ENCODE data around the gene CTDSPL. TPM values are rescaled to one million over a fixed set of nuclear protein-coding genes. Genes with fewer than 3 reads are reported as not detected.

Gene CTDSPL
- polyA plus RNA-seq, 4 donors = 65.3 to 111 (median 106) TPM

DNA sequence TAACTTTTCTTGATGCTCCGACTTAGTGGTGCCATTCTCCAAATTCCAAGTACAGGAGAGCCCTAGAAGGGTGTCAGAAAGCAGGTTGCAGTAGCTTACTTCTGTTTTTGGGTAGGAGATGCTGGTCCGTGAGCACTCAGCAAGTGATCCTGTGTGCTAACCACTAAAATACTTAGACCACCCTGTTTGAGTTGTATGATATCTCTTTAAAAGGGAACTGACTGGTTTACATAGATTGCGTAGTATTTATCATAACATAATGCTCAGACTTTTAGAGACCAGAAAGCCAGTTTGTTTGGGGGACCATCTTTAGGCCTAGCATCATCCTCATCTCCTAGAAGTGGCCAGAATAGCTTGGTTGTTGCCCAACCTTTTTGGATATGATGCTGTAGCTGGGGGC, 26.7 kb downstream of the CTDSPL start:
- no peak for DNase-seq (ENCODE audit: low read depth in 4 of 4, low spot score in 3 of 4)

DNA sequence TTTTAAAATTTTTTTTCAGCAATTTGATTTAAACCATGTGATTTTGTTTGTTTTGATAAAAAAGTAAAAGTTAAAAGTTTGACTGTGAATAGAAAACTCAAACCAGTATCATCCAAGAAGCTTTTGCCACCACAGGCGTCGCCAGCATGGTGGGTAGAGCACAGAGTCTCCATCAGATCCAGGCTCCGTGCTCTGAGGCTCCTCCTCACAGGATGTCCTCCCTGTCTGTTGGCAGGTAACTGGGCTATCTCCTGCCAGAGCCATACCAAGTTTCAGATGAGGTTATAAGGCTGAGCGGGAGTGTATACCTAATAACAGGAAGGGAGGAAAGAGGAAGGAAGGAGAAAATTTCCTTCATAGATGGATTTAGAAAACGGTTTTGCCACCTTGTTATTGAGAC, 28.8 kb downstream of the CTDSPL start:
- DNase-seq (ENCODE audit: low read depth in 4 of 4, low spot score in 3 of 4) = no peak

DNA sequence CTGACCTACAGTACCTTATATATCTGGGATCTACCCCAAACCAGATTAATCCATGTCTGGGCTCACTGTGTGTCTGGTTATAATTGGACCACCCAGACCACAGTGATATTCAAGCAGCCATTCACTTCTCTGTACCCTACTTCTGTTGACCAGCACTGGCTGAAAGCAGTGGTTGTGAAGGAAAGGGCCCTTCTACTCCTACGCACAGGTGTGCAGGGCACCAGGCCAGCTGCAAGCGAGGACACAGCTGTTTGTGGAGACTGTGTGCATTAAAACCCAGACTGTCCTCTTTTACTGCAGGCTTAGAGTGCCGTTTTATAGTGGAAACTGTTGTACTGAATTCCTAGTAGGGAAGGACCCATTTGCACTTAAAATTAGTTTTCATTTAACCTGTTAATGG, 29.5 kb downstream of the CTDSPL start:
- no peak for DNase-seq (ENCODE audit: low read depth in 4 of 4, low spot score in 3 of 4)

DNA sequence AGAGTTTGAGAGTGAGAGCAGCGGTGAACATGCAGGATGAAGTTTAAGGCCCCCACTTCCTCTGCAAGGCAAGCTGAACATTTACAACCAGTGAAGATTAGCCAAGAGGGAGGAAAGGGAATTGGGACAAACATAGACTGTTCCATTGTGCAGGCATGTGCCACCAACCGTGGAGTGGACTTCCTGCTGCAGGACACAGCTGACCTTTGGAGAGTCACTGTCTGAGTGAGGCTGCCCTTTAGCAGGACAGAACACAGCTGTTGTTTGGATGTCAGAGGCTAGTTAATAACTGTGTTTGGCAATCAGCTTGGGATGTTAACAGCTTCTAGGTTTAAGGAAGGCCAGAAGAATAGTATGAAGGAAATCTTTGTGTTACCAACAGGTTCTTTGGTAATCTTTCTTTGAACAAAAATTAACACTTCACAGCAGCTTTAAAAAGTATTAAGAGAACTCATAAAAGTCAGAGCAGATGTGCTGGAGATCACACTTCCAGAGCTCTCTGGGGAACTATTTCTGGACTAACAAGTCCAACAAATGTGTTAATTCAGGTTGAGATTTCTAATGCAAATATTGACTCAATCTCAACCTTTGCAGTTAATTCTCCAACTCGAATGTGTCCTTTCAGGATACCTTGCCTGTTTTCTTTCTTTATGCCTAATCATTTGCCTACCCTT, 31.4 kb downstream of the CTDSPL start:
- peak in 2 of 4 donors; percentile 48 to 58 for DNase-seq (ENCODE audit: low read depth in 4 of 4, low spot score in 3 of 4)

DNA sequence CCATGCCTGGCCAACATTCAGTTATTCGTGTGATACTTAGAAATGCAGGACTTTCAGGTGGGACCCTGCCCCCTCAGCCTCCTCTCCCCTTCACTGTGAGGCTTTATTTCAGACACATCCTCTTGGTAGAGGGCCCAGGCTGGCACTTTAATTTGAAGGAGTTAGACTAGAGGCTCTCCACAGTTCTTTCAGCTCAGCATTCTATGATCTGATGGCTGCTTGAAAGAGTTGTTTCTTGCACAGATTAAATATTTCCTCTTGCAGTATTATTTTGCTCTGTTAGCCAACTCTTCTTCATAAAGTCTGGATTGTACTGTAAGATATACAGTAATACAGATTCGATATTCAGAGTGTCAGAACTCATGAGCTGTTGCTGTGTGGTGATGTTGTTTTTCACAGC, 35.1 kb downstream of the CTDSPL start:
- DNase-seq (ENCODE audit: low read depth in 4 of 4, low spot score in 3 of 4) = no peak

DNA sequence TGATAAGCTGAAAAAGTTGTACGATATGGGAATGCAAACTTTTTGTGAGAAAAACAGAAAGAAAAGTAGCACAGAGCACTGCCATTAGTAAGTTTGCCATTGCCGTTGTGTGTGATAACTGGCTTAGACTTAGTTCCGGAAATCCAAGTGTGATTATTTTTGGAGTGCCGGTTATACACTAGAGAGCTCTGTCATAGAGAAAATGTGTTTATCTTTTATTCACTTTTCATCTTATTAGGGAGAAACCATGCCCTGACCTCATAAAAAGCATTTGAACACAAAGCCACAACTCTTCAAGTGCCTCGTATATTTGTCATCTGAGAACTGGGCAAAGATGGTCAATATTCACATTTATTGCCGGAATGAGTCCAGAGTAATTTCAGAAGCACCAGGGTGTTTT, 36.1 kb downstream of the CTDSPL start:
- DNase-seq (ENCODE audit: low read depth in 4 of 4, low spot score in 3 of 4) = no peak

DNA sequence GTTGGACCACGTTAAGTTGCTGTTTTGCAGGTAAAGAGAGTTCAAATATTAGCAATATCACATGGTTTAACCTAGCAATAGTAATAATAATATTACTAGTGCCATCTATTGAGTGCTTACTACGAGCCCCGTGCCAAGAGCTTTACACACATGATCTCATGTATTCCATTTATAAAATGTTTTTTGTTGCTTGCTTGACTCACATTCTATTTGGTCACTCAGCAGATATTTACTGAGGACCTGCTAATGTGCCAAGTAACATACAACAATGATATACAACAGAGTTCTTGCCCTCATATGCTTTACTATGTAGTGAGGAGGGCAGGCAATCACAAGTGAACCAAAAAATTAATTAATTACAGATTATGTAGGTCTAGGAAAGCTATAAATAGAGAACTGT, 36.7 kb downstream of the CTDSPL start:
- no peak for DNase-seq (ENCODE audit: low read depth in 4 of 4, low spot score in 3 of 4)

DNA sequence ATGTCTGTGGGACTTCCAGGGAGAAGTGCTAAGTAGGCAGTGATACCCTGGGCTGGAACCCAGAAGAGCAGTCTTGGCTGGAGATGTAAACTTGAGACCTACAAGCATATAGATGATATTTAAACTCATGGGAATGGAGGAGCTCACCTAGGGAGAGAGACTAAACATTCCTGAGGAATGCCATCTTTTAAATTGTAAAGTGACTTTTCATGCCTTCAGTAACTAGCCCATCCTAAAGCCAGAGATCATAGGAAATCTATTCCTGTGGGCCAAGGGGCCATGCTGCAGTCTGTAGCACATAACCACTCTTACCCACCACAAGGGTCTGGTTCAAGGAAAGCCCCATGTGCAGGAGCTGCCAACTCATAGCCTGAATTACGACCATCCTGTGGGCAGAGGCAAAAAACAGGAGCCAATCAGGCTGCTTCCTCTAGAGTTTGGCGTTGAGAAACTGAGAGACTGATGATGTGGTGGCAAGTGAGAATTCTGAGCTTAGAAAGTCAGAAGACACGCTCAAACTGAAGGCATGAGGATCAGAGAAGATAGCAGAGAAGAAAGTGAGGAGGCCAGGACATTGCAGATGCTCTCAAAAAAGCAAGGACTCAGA, 37.5 kb downstream of the CTDSPL start:
- DNase-seq (ENCODE audit: low read depth in 4 of 4, low spot score in 3 of 4) = no peak

DNA sequence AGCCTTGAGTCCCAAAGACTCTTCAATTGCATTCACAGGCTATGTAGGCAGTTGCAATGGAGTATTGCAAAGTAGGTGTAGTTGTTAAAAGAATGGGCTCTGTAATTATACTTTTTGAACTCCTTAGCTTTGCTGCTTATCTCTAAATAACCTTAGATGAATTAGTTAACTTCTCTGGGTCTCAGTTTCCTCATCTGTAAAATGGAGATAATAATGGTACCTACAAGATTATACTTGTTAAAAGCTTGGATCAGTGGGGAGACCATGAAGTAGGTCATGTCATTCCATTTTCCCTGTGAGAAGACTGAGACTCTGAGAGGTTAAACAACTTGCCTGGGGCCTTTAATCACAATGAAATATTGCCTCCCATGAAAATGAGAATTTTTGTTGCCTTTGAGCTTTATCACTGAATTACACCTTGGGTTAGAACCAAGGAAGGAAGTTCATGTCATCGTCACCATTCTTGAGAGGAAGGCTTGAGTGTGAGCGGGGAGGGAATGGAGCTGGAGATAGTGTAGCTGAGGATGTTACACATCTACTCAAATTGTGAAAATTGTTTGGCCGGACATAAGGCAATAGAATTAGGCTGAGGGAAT, 38.1 kb downstream of the CTDSPL start:
- DNase-seq (ENCODE audit: low read depth in 4 of 4, low spot score in 3 of 4) = no peak

DNA sequence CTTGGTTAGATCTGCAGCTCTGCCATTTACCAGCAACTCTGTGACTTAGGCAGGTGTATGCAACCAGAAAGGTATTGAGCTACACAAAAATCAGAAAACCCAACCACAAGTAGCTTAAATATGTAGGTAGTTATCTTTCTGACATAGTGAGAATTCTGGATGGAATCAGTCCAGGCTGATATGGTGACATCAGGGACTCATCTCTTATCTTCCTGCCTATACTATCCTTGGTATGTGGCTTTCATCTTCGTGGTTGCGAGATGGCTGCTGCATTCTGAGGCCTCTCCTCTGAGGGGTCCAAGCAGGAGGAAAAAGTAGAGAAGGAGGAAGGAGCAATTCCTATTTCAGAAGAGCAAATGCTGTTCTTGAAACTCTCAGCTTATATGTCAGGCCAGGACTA, 40.0 kb downstream of the CTDSPL start:
- DNase-seq (ENCODE audit: low read depth in 4 of 4, low spot score in 3 of 4) = no peak

DNA sequence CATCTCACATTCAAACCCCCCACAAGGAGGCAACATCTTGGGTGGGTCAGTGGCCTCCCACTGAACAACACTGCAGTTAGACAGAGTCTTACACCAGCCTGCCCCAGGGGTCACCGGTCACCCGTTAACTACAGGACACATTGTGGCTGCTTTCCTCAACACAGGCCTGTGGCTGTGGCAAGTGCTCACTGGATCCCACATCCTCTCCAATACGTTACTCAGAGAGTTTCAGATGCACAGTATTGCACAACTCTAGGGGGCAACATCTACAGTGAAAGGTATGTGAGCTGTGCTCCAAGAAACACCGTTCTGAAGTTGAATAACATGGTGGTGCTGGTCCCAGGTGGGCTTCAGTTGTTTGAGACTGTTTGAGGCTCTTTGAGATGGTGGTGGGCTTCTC, 41.0 kb downstream of the CTDSPL start:
- DNase-seq (ENCODE audit: low read depth in 4 of 4, low spot score in 3 of 4) = no peak

DNA sequence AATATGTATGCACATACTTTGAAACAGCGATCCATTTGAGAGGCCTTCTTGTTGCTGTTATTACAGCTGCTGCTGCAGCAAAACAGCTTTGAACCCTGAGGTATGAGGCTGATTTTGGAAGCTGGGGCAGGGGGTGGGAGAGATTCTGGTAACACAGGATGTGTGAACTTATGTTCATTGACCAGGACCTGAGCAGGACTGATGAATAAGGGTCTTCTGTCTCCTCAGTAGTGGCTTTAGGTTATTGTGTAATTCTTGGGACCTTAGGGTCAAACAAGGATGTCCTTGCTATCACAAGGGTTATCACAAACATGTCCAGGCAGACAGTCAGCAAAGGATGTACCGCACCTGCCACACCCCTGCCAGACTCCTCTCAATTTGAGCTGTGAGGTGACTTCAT, 41.6 kb downstream of the CTDSPL start:
- DNase-seq (ENCODE audit: low read depth in 4 of 4, low spot score in 3 of 4) = no peak

DNA sequence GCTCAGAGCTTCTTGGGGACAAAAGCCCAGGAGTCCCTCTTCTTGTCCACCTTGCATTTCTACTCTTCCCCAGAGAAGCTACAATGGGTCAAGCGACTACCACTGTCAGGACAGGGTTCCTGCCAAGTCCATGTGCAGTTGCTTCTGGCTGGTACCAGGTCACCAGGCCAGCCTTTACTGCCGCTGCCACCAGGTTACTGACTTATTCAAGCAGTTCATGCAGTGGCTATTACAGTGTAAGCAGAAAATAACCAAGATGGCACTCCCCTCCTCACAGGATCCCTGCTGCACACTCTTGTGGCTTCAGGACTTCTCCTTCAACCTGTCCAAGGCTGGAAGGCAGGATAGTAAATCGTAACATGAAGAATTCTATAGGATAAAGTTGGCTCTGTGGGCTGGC, 42.1 kb downstream of the CTDSPL start:
- DNase-seq (ENCODE audit: low read depth in 4 of 4, low spot score in 3 of 4) = no peak

DNA sequence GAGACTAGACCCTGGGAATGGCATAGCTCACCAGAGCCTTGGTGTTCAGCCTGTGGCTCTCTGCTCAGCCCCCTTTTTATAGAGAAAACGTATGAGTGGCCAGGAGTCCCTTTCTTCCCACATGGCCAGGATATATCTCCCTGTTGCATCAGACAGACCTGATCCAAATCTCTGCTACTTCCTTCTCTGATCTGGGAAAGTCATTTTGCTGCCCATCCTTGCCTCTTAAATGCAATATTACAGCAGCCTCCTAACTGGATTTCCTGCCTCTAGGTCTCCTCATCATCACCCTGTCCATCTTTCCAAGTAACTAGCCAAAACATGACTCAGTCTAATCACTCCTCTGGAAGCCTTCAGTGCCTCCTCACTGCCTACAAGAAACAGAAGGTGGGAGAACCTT, 42.9 kb downstream of the CTDSPL start:
- DNase-seq (ENCODE audit: low read depth in 4 of 4, low spot score in 3 of 4) = no peak

DNA sequence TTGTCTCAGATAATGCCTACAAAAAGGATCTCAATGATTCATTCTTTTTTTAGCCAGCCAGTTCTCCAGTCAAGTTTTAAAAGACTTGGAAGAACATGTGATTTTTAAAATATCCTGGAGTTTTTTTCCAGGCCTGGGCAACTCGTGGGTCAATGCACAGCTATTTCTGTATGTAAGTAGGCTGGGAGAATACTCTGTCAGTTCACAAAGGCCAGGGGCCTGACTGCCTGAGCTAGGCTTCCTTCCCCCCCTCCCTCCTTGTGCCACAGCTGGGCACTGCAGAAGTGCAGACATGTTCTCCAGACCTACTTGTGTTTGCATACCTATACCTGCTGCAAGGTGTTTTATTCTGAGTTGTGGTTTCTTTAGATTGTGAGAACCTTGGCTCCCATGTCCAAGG, 43.7 kb downstream of the CTDSPL start:
- DNase-seq (ENCODE audit: low read depth in 4 of 4, low spot score in 3 of 4) = no peak

DNA sequence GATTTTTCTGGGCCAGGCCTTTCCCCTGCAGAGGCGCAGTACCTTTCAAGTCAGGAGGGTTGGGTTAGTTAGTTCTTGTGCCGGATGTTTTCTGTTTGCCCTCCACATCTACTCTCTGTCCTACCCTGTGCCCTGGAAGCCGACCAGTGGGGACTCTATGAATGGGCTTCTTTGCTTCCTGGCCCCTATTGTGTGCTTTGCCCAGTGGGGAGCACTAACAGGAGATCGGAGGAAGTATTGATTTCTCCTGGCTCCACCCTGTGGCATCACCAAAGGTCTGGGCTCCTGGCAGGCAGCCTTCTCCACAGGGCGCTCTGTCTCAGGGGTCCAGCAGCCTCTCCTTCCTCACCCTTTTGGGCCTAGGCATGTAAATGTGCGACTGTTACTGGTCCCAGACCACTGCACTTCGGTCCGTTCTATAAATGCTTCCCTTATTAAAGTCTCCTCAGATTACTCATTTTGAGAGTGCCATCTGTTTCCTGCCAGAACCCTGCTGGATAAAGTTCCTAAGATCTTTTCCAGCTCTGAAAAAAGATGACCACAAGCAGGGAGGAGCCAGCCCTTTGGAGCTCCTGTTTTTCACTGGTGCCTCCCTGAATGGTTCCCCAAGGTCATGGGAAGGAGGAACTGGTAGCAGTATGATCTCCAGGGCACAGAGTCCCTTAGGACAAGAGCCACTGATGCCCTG, 44.5 kb downstream of the CTDSPL start:
- DNase-seq (ENCODE audit: low read depth in 4 of 4, low spot score in 3 of 4) = no peak

DNA sequence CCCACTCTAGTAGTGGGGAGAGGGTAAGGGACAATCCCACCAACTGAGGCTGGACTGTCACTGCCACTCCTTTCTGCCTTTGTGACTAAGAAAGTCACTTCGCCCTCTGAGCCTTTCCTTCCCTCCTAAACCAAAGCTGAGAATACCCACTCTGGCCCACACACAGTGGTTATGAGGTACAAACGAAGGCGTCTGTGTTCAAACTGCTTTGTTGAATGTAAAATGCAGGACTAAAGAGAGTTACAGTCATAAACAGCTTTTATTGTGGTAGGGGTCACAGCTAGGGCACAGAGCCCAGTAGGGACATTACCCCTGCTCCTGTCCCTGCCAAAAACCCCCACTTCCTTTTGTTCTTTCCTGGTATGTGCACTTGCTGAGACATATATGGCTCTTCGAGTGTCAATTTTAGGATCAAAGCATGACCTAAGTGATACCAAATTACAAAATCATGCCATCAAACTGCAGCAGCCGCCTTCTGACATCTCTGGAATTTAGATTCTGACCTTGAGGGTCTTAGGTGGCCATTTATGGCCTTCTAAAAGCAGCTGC, 45.1 kb downstream of the CTDSPL start:
- no peak for DNase-seq (ENCODE audit: low read depth in 4 of 4, low spot score in 3 of 4)

DNA sequence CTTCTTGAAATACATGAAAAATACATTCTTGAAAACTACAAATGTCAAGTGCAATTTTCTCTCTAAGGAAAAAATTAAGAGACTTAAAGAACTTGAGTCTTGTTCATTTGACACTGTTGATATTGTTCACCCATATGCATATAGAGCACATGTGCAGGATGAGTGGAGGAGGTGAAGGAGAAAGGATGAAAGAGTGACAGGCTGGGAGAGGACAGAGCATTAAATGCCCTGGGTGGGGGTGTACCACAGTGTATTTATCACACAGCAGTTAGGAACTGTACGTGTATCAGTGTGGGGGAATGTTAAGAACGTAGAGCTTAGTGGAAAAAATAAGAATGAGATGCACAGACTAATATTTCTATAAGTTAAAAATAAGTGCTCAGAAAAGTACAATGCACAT, 45.7 kb downstream of the CTDSPL start:
- DNase-seq (ENCODE audit: low read depth in 4 of 4, low spot score in 3 of 4) = no peak

DNA sequence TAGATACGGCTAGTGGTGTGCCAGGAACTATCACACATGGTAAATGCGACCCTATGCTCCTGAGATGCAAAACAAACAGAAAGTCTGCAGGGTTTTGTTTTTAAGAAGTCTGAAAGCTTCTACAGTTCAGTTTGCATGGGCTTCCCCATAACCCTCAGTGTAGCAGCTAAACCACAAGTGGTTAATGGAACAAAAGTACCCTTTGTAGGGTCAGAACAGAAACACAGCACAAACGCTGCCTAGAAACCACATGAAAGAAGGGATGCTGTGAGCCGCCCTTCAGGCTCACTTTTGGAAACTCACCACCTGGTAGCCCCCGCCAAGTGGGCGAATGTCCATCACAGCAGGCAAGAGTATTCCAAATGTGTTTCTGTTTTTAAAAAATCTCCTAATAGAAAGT, 46.2 kb downstream of the CTDSPL start:
- DNase-seq (ENCODE audit: low read depth in 4 of 4, low spot score in 3 of 4) = no peak

DNA sequence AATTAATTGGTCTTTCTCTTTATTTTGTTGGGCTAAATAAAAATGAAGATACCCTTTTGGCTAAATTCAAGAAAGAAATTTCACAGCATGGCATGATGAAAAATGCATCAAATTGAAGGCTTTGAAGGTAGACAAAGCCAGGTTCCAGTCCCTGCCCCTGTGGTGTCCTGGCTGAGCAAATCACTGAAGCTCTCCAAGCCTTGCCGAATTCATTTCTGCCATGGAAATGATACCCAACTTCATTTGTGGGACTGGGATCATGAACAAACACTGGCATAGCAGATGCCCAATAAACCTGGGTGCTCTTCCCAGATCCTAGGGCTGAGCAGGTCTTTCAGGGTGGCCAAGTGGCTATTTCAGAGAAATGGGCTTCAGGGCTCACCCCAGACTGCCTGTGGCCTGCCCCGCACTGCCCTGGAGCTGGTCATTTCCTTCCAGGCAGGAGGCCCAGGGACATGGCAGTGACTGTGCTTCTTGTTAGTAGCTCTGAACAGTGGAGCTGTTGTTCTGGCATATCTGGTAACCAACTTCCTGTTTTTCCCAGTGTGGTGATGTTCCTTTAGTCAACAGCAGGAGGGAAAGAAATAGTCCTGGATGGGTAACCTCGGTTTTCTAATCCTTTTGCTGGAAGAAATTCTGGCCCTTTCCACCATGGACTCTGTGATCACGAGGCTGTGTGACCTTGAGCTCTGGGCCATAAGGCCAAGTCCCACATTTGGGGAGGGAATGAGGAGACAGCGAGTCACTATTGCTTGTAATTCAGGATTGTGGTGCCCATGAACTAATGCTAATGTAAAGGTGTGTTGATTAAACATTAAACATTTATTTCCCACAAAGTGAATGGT, 47.6 kb downstream of the CTDSPL start:
- DNase-seq (ENCODE audit: low read depth in 4 of 4, low spot score in 3 of 4) = no peak
